H1 (cell line): ENCODE data around the gene ENO4. TPM values are rescaled to one million over a fixed set of nuclear protein-coding genes. Genes with fewer than 3 reads are reported as not detected.

Source experiments
- ATF3 ChIP-seq: IDR thresholded peaks from 2 replicates; pipeline ENCODE4 v1.6.1; 2011; ENCODE audit warnings: low read depth, mild to moderate bottlenecking, low read length; ENCODE audit not compliant: insufficient read depth
- BCL11A ChIP-seq, 2 experiments: IDR thresholded peaks; one replicate each; pipeline ENCODE4 v1.6.1; 2011; ENCODE audit warnings: low read depth in 2 of 2, low read length in 2 of 2, mild to moderate bottlenecking in 2 of 2
- CBX8 ChIP-seq: fragments of 300-800, 300-1000 bp; sonication (generic); IDR thresholded peaks from 2 replicates; pipeline ENCODE4 v1.7.1; 2016; ENCODE audit warnings: low read depth, low read length, borderline replicate concordance
- JUN ChIP-seq: IDR thresholded peaks from 2 replicates; pipeline ENCODE4 v1.6.1; 2011; ENCODE audit warnings: low read depth, mild to moderate bottlenecking, improper control_type of control experiment, low read length
- NANOG ChIP-seq: IDR thresholded peaks from 2 replicates; pipeline ENCODE4 v1.6.1; 2011; ENCODE audit warnings: low read length, low read depth, mild to moderate bottlenecking, inconsistent platforms; ENCODE audit not compliant: insufficient read depth, poor library complexity, severe bottlenecking
- PHF8 ChIP-seq: fragments of 200-600 bp; sonication (generic); conservative IDR thresholded peaks from 2 replicates; pipeline ENCODE4 v1.7.1; 2012; ENCODE audit warnings: low read depth, mild to moderate bottlenecking, inconsistent platforms, low read length, moderate library complexity
- RBBP5 ChIP-seq: IDR thresholded peaks from 2 replicates; pipeline ENCODE4 v1.7.1; 2012; ENCODE audit warnings: low read depth, mild to moderate bottlenecking, inconsistent platforms, low read length, moderate library complexity, borderline replicate concordance
- TAF1 ChIP-seq: IDR thresholded peaks from 2 replicates; pipeline ENCODE4 v1.6.1; 2011; ENCODE audit warnings: mild to moderate bottlenecking, low read depth, low read length
- polyA plus RNA-seq, 7 experiments: library from polyadenylated mRNA; depleted of rRNA in 3 of 7; stranded (reverse) in 5 of 7; unstranded in 2 of 7; fragments of >200 nt in 5 of 7; fragments of 200-250 nt in 2 of 7; gene quantifications; 1 replicate in 5 of 7; 2 replicates in 1 of 7; 4 replicates in 1 of 7; pipeline versions ENCODE4 v1.2.1 to v1.2.3, GENCODE V29; 2011 to 2013; ENCODE audit warnings: missing spikeins in 2 of 7, mixed read lengths in 2 of 7
- total RNA-seq: library from RNA; stranded (reverse); fragmentation: NEBNext Ultra II Directional; extraction: Animal tissue kit (Norgen Biotek cat#: 25700); gene quantifications from 2 replicates; pipeline ENCODE4 v1.2.1, GENCODE V29; 2021

ENO4 gene
- total and polyA plus RNA-seq, 2 of the 8 experiments (the other 6 are each of a cell fraction or from before 2014, with no cell fraction given) = 0.77 TPM; not detected in 1

- no peak for TF ChIP-seq TAF1
- no peak for TF ChIP-seq PHF8
- TF ChIP-seq JUN = no peak
- TF ChIP-seq CBX8 = no peak
- no peak for TF ChIP-seq NANOG
- no peak for TF ChIP-seq ATF3
- no peak for TF ChIP-seq BCL11A (IDR thresholded peaks at IDR 0.05; ENCODE audit: low read depth in 2 of 2, low read length in 2 of 2)
- no peak for TF ChIP-seq RBBP5
- TF ChIP-seq, all 59 proteins: peak for 0
Measured at GRCh38 chr10:116800286-116800929, 48.9 kb upstream of the ENO4 start (continued).
